Activated CD8-positive, alpha-beta T cell treated with anti-CD3 and anti-CD28 coated beads for 36 hours (primary cell): ENCODE measurements around the gene PLCG1. TPM values are rescaled to one million over a fixed set of nuclear protein-coding genes. Genes with fewer than 3 reads are reported as not detected.

Source experiments
- ATAC-seq: fragments of 200-7000 bp; cut with Tn5 transposase; one replicate; pipeline ENCODE4 v1.10.0; 2021; ENCODE audit warnings: mild to moderate bottlenecking, moderate library complexity
- CTCF ChIA-PET: fragments of 350-600 bp; sonication (Branson Sonifier 250); formaldehyde crosslinking; loops from one replicate; lab custom pipeline; 2021; ENCODE audit warnings: antibody characterized with exemption; lab: Charles Lee
- POLR2A ChIA-PET: fragments of 350-600 bp; sonication (Branson Sonifier 250); formaldehyde crosslinking; loops from one replicate; lab custom pipeline; 2021; ENCODE audit warnings: antibody characterized with exemption; lab: Charles Lee
- DNase-seq: peaks from one replicate; pipeline ENCODE4 v3.0.0-alpha.2; 2020
- H3K27ac Mint-ChIP-seq: one replicate; pipeline ENCODE4 v1.8.0; 2021; ENCODE audit warnings: mild to moderate bottlenecking, mixed read lengths
- H3K27me3 Mint-ChIP-seq: one replicate; pipeline ENCODE4 v1.8.0; 2021; ENCODE audit warnings: mixed read lengths
- H3K36me3 Mint-ChIP-seq: one replicate; pipeline ENCODE4 v1.8.0; 2021; ENCODE audit warnings: low read depth, mixed read lengths
- H3K4me1 Mint-ChIP-seq: one replicate; pipeline ENCODE4 v1.8.0; 2021; ENCODE audit warnings: low read depth, mixed read lengths
- H3K4me3 Mint-ChIP-seq: one replicate; pipeline ENCODE4 v1.8.0; 2021; ENCODE audit warnings: mild to moderate bottlenecking, moderate library complexity, mixed read lengths
- H3K9me3 Mint-ChIP-seq: one replicate; pipeline ENCODE4 v1.8.0; 2021; ENCODE audit warnings: mixed read lengths
- intact Hi-C: fragments of 100-400 bp; cut with micrococcal nuclease; formaldehyde crosslinking; loops from one replicate; pipeline ENCODE4 v1.10.0; 2022
- total RNA-seq, 2 experiments: library from RNA; stranded (reverse); gene quantifications; one replicate each; pipeline ENCODE4 v1.2.3, GENCODE V29; 2021
- TF ChIP-seq, protein P1 (sequence below): fragments of 200-600 bp; IDR thresholded peaks from one replicate; pipeline ENCODE4 v1.8.0; 2022; ENCODE audit warnings: antibody characterized with exemption, mild to moderate bottlenecking

The PLCG1 gene
- total RNA-seq, 2 experiments from 2014 or later, result 259 to 260 TPM

DNA sequence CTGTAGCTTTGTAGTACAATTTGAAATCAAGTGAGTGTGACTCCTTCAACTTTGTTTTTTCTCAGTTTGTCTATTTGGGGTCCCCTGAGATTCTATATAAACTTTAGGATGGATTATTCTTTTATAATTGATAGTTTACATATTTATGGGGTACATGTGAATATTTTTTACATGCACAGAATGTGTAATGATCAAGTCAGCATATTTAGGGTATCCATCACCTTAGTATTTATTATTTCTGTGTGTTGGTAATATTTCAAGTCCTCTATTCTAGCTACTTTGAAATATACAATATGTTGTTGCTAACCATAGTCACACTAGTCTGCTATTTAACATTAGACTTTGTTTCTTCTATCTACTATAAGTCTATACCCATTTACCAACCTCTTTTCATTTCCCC lies 50.3 kb downstream of the PLCG1 start:
- H3K9me3 Mint-ChIP-seq, result peaks cover 10% of the 10 kb centered on the region
- ATAC-seq (no peak), DNase-seq (no peak)
- H3K27me3 Mint-ChIP-seq, result no peaks in the 10 kb centered on the region
- intact Hi-C loops, result no loop called here
- ChIA-PET CTCF (interaction anchor here (3.6 kb wide), 1 partner anchor 15 kb away, joined by 21 read pairs; no protein-coding TSS in a partner anchor), POLR2A (no interaction called here)
- H3K4me1 Mint-ChIP-seq, result no peaks in the 10 kb centered on the region
- TF ChIP-seq, protein P1, sequence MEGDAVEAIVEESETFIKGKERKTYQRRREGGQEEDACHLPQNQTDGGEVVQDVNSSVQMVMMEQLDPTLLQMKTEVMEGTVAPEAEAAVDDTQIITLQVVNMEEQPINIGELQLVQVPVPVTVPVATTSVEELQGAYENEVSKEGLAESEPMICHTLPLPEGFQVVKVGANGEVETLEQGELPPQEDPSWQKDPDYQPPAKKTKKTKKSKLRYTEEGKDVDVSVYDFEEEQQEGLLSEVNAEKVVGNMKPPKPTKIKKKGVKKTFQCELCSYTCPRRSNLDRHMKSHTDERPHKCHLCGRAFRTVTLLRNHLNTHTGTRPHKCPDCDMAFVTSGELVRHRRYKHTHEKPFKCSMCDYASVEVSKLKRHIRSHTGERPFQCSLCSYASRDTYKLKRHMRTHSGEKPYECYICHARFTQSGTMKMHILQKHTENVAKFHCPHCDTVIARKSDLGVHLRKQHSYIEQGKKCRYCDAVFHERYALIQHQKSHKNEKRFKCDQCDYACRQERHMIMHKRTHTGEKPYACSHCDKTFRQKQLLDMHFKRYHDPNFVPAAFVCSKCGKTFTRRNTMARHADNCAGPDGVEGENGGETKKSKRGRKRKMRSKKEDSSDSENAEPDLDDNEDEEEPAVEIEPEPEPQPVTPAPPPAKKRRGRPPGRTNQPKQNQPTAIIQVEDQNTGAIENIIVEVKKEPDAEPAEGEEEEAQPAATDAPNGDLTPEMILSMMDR, result no peak
- H3K27ac Mint-ChIP-seq, result no peak overlapping the region
- H3K4me3 Mint-ChIP-seq, result no peak overlapping the region
- peaks cover 10% of the 10 kb centered on the region for H3K36me3 Mint-ChIP-seq

- DNase-seq (no peak), ATAC-seq (no peak)
- no peak overlapping the region for H3K27ac Mint-ChIP-seq
- ChIA-PET POLR2A (interaction anchor here (0.7 to 1.0 kb wide), 2 partner anchors 125 to 136 kb away, joined by 3 to 4 read pairs; no protein-coding TSS in a partner anchor), CTCF (interaction anchor here (1.7 kb wide), 1 partner anchor 19 kb away, joined by 5 read pairs; no protein-coding TSS in a partner anchor)
- H3K36me3 Mint-ChIP-seq, result peaks cover 18% of the 10 kb centered on the region
- H3K4me3 Mint-ChIP-seq, result no peak overlapping the region
- peaks cover 16% of the 10 kb centered on the region for H3K4me1 Mint-ChIP-seq
- no peaks in the 10 kb centered on the region for H3K27me3 Mint-ChIP-seq
- intact Hi-C loops, result no loop called here
- H3K9me3 Mint-ChIP-seq, result peaks cover 10% of the 10 kb centered on the region
- TF ChIP-seq, protein P1, result no peak
Observed at GRCh38 chr20:41191562-41192500, 54.5 kb downstream of the PLCG1 start.

GRCh38 chr20:41192575-41192974 lies 55.2 kb downstream of the PLCG1 start:
- Mint-ChIP-seq H3K4me3 (no peak overlapping the region), H3K4me1 (peaks cover 18% of the 10 kb centered on the region), H3K36me3 (peaks cover 19% of the 10 kb centered on the region), H3K27ac (no peak overlapping the region), H3K27me3 (no peaks in the 10 kb centered on the region), H3K9me3 (peaks cover 10% of the 10 kb centered on the region)
- TF ChIP-seq, protein P1, result no peak
- DNase-seq (no peak), ATAC-seq (no peak)
- POLR2A ChIA-PET, result interaction anchor here (1.0 kb wide), 1 partner anchor 124 kb away, joined by 3 read pairs; no protein-coding TSS in a partner anchor
- intact Hi-C loops, result no loop called here
- CTCF ChIA-PET, result interaction anchor here (1.7 kb wide), 1 partner anchor 20 kb away, joined by 5 read pairs; no protein-coding TSS in a partner anchor

- intact Hi-C loops, result no loop called here
- Mint-ChIP-seq H3K4me1 (peaks cover 18% of the 10 kb centered on the region), H3K27ac (no peak overlapping the region), H3K27me3 (no peaks in the 10 kb centered on the region), H3K9me3 (peaks cover 11% of the 10 kb centered on the region), H3K36me3 (peaks cover 25% of the 10 kb centered on the region), H3K4me3 (no peak overlapping the region)
- TF ChIP-seq, protein P1, result no peak
- DNase-seq, result no peak
- POLR2A ChIA-PET, result interaction anchor here (1.2 to 2.5 kb wide), 2 partner anchors 13 to 130 kb away, joined by 3 to 6 read pairs; no protein-coding TSS in a partner anchor
- ATAC-seq, result peak; percentile 45
- CTCF ChIA-PET, result interaction anchor here (0.8 to 2.1 kb wide), 2 partner anchors 35 to 144 kb away, joined by 3 to 7 read pairs; partner anchors contain the start of gene LPIN3
Observed at GRCh38 chr20:41196653-41197225, 59.4 kb downstream of the PLCG1 start.
